Ectodermal cell (in vitro differentiated cells): ENCODE measurements around the gene FNIP1.

Experiments
- H3K27ac ChIP-seq: 2 replicates; pipeline ENCODE4 v1.7.0; 2013; ENCODE audit warnings: mild to moderate bottlenecking, low read depth, low read length; ENCODE audit not compliant: insufficient read depth, poor library complexity, severe bottlenecking
- H3K27me3 ChIP-seq: 2 replicates; pipeline ENCODE4 v1.7.0; 2013; ENCODE audit warnings: mild to moderate bottlenecking, low read length; ENCODE audit not compliant: insufficient read depth, control insufficient read depth, poor library complexity, severe bottlenecking
- H3K36me3 ChIP-seq: one replicate; pipeline ENCODE4 v1.7.0; 2013; ENCODE audit warnings: low read length; ENCODE audit not compliant: control insufficient read depth, insufficient read depth
- H3K4me1 ChIP-seq: one replicate; pipeline ENCODE4 v1.7.0; 2013; ENCODE audit warnings: low read length; ENCODE audit not compliant: control insufficient read depth, insufficient read depth
- H3K4me3 ChIP-seq: 2 replicates; pipeline ENCODE4 v1.7.0; 2013; ENCODE audit warnings: low read depth, low read length, control low read depth; ENCODE audit not compliant: insufficient read depth
- H3K9me3 ChIP-seq: 2 replicates; pipeline ENCODE4 v1.7.0; 2013; ENCODE audit warnings: mild to moderate bottlenecking, low read length, moderate library complexity; ENCODE audit not compliant: control insufficient read depth
- WGBS, 2 experiments: methylation state at CpG; one replicate each; pipeline ENCODE4 v1.1.7; 2013; ENCODE audit warnings: missing lambda C conversion rate in 2 of 2; 5-methylcytosine and 5-hydroxymethylcytosine counted together

The FNIP1 gene

DNA sequence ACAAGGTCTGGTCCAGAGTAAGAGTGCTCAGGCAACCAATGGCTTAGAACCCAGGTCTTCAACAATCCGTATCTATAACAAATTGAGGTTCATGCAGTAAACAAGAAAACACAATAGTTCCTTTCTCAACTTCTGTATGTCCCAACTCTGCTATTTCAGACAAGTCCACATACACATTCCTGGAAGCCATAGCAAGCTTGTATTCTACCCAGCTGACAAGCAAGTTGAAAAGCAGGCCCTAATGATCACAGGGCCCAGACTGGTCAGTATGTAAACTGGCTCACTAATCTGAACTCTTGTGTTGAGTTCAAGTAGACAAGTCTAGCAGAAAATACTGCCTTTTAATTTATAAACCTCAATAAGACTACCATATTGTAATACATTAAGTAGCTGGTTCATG lies 26.9 kb downstream of the FNIP1 start:
- 89 to 98% methylated on average over 1 of the region's 1 CpG for whole genome bisulfite sequencing, 2 experiments
- no peak overlapping the region for H3K27ac ChIP-seq

DNA sequence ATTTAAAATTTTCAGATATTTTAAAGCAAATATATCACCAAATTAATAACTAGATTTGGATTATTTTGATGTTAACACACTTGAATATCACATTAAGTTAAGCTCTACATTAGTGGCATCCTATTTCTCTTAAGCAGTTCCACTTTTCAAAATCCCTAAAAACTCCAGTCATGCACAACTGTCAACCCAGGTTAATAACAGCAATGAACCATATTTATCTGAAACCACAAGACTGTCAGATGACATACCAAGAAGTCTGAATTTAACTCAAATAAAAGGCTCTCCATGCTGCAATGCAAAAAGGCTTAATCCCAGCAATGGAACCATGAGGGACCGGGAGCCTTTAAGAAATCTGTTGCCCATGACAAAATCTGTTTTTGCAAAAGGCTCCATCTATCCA lies 27.5 kb downstream of the FNIP1 start:
- H3K27me3 ChIP-seq = no peaks in the 10 kb centered on the region
- no peaks in the 10 kb centered on the region for H3K36me3 ChIP-seq
- H3K9me3 ChIP-seq = no peaks in the 10 kb centered on the region
- H3K4me3 ChIP-seq = no peak overlapping the region
- 93 to 97% methylated on average over 1 of the region's 1 CpG for WGBS, 2 experiments
- H3K4me1 ChIP-seq = no peaks in the 10 kb centered on the region
- no peak overlapping the region for H3K27ac ChIP-seq

More for the DNA sequence above, 26.9 kb downstream of the FNIP1 start:
- no peak overlapping the region for H3K4me3 ChIP-seq
- H3K27me3 ChIP-seq = no peaks in the 10 kb centered on the region
- no peaks in the 10 kb centered on the region for H3K36me3 ChIP-seq
- H3K4me1 ChIP-seq = no peaks in the 10 kb centered on the region
- no peaks in the 10 kb centered on the region for H3K9me3 ChIP-seq

DNA sequence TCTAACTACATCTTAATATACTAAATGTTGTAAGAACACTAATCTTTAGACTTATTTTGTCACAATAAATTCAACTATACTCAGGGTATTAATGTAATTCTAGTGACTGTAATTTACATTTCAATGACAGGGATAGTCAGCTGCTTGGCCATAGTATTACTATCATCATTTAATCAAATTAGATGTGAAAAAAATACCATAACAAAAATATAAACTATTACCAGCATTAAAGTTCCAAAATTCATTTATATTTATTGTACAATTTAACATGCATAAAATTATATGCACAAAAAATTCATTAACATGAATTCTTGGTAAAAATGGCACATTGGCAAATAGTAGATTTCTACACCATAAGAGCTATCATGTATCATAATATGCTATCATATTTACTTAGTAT lies 28.9 kb downstream of the FNIP1 start:
- H3K4me1 ChIP-seq = no peaks in the 10 kb centered on the region
- H3K4me3 ChIP-seq = no peak overlapping the region
- no peaks in the 10 kb centered on the region for H3K27me3 ChIP-seq
- no peak overlapping the region for H3K27ac ChIP-seq
- no peaks in the 10 kb centered on the region for H3K9me3 ChIP-seq
- peaks cover 3% of the 10 kb centered on the region for H3K36me3 ChIP-seq

DNA sequence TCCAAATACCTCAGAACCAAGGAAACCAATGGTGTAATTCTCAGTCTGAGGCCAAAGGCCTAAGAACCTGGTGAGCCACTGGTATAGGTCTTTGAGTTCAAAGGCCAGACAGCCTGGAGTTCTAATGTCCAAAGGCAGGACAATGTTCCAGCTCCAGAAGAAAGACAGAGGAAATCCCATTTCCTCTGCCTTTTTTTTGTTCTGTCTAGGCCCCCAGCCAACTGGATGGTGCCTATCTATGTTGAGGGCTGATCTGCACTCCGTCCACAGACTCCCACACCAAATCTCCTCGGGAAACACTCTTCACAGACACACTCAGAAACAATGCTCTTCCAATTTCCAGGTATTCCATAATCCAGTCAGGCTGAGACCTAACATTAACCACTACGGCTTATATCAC lies 30.1 kb downstream of the FNIP1 start:
- H3K27me3 ChIP-seq = no peaks in the 10 kb centered on the region
- H3K4me1 ChIP-seq = no peaks in the 10 kb centered on the region
- H3K9me3 ChIP-seq = no peaks in the 10 kb centered on the region
- WGBS, 2 experiments = 85 to 92% methylated on average over 3 of the region's 3 CpGs
- H3K36me3 ChIP-seq = peaks cover 3% of the 10 kb centered on the region
- H3K4me3 ChIP-seq = no peak overlapping the region
- no peak overlapping the region for H3K27ac ChIP-seq

DNA sequence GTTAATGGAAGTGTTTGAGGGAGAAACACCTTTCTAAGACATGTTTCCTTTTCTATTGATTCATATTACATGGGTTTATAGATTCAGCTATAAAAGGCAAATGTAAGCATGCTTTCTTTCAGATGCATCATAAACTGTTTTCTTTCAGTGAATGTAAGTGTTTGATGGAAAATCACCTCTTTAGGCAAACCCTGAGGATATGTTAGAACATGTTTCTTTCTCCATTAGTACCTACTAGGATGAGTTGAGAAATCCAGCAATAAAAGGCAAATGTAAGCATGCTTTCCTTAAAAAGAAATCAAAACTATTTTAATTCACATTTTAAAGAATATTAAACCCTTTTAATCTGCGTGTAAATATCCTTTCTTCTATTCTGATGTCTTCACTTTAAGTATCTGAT lies 31.6 kb downstream of the FNIP1 start:
- WGBS, 2 experiments = 80 to 86% methylated on average over 1 of the region's 1 CpG
- Histone ChIP-seq H3K27ac (no peak overlapping the region), H3K36me3 (peaks cover 3% of the 10 kb centered on the region), H3K4me1 (no peaks in the 10 kb centered on the region), H3K9me3 (no peaks in the 10 kb centered on the region), H3K27me3 (no peaks in the 10 kb centered on the region), H3K4me3 (no peak overlapping the region)

DNA sequence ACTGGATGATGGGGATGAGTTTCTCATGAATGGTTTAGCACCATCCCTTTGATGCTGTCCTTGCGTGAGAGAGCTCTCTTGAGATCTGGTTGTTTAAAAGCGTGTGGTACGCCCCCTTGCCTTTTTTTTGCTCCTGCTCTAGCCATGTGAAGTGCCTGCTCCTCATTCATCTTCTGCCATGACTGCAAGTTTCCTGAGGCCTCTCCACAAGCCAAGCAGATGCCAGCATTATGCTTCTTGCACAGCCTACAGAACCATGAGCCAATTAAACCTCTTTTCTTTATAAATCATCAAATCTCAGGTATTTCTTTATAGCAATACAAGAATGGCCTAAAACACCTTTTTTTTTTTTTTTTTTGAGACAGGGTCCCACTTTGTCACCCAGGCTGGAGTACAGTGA lies 32.8 kb downstream of the FNIP1 start:
- H3K36me3 ChIP-seq = peaks cover 3% of the 10 kb centered on the region
- 98 to 99% methylated on average over 3 of the region's 3 CpGs for WGBS, 2 experiments
- H3K4me3 ChIP-seq = no peak overlapping the region
- H3K4me1 ChIP-seq = no peaks in the 10 kb centered on the region
- no peaks in the 10 kb centered on the region for H3K27me3 ChIP-seq
- no peak overlapping the region for H3K27ac ChIP-seq
- H3K9me3 ChIP-seq = no peaks in the 10 kb centered on the region

DNA sequence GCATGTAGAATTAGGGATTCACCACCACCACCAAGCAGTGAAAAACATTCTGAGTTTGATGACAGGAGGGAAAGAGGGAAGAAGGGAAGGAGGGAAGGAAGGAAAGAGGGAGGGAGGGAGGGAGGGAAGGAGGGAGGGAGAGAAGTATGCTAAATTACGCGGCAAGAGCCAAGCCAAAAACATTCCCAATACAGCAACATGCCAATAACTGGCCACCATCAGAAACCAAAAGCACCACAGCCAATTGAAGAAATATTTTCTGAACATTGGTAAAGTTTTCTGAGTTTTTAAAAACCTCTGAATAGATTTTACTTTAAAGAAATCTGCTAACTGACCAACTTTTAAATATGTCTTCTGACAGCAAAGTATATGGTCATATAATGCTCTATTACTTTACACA lies 36.0 kb downstream of the FNIP1 start:
- Histone ChIP-seq H3K4me3 (no peak overlapping the region), H3K4me1 (no peaks in the 10 kb centered on the region), H3K27ac (no peak overlapping the region), H3K9me3 (no peaks in the 10 kb centered on the region), H3K27me3 (no peaks in the 10 kb centered on the region), H3K36me3 (peaks cover 3% of the 10 kb centered on the region)
- no CpG with 5 or more reads among the region's 2 CpGs for WGBS, 2 experiments

DNA sequence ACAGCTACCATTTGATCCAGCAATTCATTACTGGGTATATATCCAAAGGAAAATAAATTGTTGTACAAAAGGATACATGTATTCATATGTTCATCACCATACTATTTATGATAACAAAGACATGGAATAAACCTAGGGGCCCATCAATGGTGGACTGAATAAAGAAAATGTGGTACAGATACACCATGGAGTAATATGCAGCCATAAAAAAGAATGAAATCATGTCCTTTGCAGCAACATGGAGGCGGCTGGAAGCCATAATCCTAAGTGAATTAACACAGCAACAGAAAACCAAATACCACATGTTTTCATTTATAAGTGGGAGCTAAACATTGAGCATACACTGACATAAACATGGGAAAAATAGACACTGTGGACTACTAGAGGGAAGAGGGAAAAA lies 37.1 kb downstream of the FNIP1 start:
- H3K36me3 ChIP-seq = peaks cover 3% of the 10 kb centered on the region
- H3K4me1 ChIP-seq = no peaks in the 10 kb centered on the region
- 86 to 100% methylated on average over 1 of the region's 1 CpG for WGBS, 2 experiments
- H3K9me3 ChIP-seq = no peaks in the 10 kb centered on the region
- H3K27ac ChIP-seq = no peak overlapping the region
- no peak overlapping the region for H3K4me3 ChIP-seq
- H3K27me3 ChIP-seq = no peaks in the 10 kb centered on the region

DNA sequence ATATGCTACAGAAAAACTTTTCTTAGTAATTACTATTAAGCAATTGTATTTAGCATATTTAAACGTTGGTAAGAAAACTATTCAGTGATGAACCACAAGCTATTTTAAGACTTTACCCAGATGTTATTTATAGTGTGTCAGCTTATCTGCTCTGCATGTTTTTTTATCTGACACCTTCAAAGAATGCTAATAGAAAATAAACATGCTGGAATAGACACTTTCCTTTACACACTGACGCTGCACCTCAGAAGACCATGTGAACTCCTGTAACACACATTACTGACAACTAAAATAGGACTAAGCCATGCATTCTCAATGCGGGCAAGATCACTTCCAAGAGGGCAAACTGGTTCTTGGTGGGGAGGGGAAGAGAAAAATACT lies 38.3 kb downstream of the FNIP1 start:
- 90 to 100% methylated on average over 2 to 3 of the region's 3 CpGs for WGBS, 2 experiments
- Histone ChIP-seq H3K27me3 (no peaks in the 10 kb centered on the region), H3K4me3 (no peak overlapping the region), H3K27ac (no peak overlapping the region), H3K4me1 (no peaks in the 10 kb centered on the region), H3K36me3 (no peaks in the 10 kb centered on the region), H3K9me3 (no peaks in the 10 kb centered on the region)

DNA sequence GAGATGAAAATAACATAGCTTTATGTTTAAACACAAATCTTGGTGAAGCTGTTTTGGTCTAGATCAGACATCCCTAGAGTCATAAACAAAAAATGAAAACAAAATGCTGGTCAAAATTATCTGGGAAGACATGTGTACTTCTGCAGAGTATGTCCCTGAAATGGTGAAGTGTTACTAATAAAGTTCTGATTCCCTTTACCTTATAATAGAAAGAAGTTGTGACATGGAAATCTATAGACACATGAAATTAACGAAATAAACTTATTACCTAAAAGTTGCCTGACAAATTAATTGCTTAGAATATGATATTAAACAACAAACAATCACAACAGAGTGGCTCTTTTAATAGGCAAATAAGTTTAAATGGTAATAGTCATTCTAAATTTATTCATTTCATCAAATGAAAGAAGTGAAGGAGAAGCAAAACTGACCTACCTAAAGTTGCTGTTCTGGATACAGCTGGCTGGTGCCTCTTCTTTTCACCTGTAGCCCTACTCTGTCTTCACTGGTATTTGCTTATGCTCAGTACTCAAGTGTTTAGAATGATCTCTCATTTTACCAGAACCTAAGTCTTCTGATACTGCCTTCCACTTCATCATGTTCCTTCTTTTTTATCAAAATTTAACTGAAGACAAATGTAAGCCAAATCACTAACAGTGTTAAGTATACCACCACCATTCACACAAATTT lies 38.8 kb downstream of the FNIP1 start:
- H3K27ac ChIP-seq = no peak overlapping the region
- no CpG with 5 or more reads among the region's 1 CpG for WGBS, 2 experiments
- H3K9me3 ChIP-seq = no peaks in the 10 kb centered on the region
- H3K4me3 ChIP-seq = no peak overlapping the region
- H3K4me1 ChIP-seq = no peaks in the 10 kb centered on the region
- no peaks in the 10 kb centered on the region for H3K27me3 ChIP-seq
- no peaks in the 10 kb centered on the region for H3K36me3 ChIP-seq

DNA sequence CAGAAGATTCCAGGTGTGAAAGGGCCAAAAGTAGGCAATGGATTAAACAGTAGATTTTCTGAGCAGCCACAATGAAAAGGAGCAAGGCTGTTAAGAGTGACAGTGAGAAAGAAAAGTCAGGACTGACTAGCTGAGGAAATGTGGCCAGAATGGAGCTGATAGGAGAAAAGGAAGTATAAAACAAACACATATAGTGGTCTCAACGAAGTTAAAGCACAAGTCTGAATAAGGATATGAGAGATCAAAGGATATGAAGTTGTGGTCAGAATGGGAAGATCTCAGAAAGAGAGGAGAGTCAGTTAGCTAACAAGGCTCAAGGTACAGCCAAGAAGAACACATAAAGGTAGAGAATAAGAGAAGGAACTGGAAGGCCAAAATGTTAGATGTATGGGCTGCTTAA lies 39.9 kb downstream of the FNIP1 start:
- Histone ChIP-seq H3K4me1 (no peaks in the 10 kb centered on the region), H3K27me3 (no peaks in the 10 kb centered on the region), H3K9me3 (no peaks in the 10 kb centered on the region), H3K27ac (no peak overlapping the region), H3K4me3 (no peak overlapping the region), H3K36me3 (no peaks in the 10 kb centered on the region)
- 88 to 96% methylated on average over 1 of the region's 1 CpG for WGBS, 2 experiments
